Muscle layer of colon (tissue), 2 donors: ENCODE data around the gene TM4SF18.

Source experiments
- H3K27ac ChIP-seq: one replicate; pipeline ENCODE4 v1.7.0; 2013; ENCODE audit warnings: low read depth, mild to moderate bottlenecking, low read length, moderate library complexity
- H3K27me3 ChIP-seq, 2 donors: one replicate each; pipeline ENCODE4 v1.7.0; 2013; ENCODE audit warnings: low read length in 2 of 2, mild to moderate bottlenecking in 2 of 2; ENCODE audit not compliant: insufficient read depth in 2 of 2, control insufficient read depth in 1 of 2
- H3K36me3 ChIP-seq: one replicate; pipeline ENCODE4 v1.7.0; 2013; ENCODE audit warnings: mild to moderate bottlenecking, low read length; ENCODE audit not compliant: insufficient read depth
- H3K4me1 ChIP-seq: one replicate; pipeline ENCODE4 v1.7.0; 2013; ENCODE audit warnings: mild to moderate bottlenecking, low read length; ENCODE audit not compliant: insufficient read depth
- H3K4me3 ChIP-seq, 2 donors: one replicate each; pipeline ENCODE4 v1.7.0; 2013; ENCODE audit warnings: low read length in 2 of 2, low read depth in 1 of 2, mild to moderate bottlenecking in 1 of 2, moderate library complexity in 1 of 2
- H3K9ac ChIP-seq: one replicate; pipeline ENCODE4 v1.7.0; 2013; ENCODE audit warnings: low read length
- H3K9me3 ChIP-seq: one replicate; pipeline ENCODE4 v1.7.0; 2013; ENCODE audit warnings: mild to moderate bottlenecking, low read length
- donor health status: abdominal sarcoma.
- donor health status: Adenocarcinoma of cecum.

The TM4SF18 gene

DNA sequence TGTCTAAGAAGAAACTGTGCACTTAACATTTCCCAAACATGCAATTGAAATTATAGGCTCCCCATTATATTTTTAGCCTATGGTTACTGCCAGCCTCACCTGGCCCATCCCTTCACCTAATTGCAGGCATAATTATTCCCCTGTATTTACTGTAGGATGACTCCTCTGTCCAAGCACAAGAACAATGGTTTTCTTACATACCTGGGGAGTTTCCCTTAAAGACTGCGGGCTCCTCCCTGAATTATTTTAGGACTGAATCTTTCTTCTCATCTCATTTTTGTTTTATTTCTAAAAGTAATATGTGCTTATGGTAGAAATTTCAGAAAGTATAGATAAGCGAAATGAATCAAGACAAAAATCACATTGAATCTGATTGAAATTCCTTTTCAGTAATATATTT is 32.6 kb upstream of the TM4SF18 start:
- no peak overlapping the region for H3K27ac ChIP-seq
- H3K9me3 ChIP-seq, result no peaks in the 10 kb centered on the region
- H3K36me3 ChIP-seq, result no peaks in the 10 kb centered on the region
- no peaks in the 10 kb centered on the region for H3K27me3 ChIP-seq
- H3K9ac ChIP-seq, result no peak overlapping the region
- no peak overlapping the region for H3K4me3 ChIP-seq
- peaks cover 11% of the 10 kb centered on the region for H3K4me1 ChIP-seq

DNA sequence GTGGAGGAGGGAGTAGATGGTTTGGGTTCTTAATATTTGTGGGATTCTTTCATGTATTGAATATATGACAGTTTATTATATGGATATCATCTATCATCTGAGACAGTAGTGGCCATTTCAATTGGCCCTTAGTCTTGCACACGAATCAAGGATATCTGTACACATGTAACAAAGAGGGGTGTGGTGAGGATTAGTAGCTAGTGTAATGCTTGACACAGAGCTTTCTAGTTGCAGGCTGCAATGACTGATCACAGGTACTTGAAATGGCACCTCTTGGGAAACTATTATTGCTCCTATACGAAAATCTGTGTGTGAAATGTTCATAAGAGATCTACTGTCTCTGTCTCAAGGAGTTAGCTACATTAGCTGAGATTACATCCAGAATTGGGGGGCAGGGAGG is 31.2 kb upstream of the TM4SF18 start:
- H3K27ac ChIP-seq, result no peak overlapping the region
- no peaks in the 10 kb centered on the region for H3K36me3 ChIP-seq

DNA sequence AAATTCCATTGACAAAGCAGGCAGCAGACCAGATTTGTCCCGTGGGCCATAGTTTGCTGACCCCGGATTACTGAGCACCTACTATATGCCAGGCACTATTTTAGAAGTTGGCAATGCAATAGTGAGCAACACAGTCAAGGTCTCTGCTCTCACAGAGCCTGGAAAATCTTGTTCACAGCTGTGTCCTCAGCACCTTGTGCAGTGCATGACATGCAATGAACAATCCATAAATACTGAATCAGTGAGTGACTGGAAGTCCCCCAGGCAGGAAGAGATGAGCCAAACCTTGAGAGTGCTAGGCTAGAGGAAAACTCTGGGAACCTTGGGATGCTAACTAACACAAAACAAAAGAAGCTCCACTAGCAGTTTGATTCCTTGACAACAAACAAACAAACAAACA is 29.6 kb upstream of the TM4SF18 start:
- Histone ChIP-seq H3K27me3 (no peaks in the 10 kb centered on the region), H3K27ac (no peak overlapping the region), H3K4me3 (no peak overlapping the region), H3K9me3 (no peaks in the 10 kb centered on the region), H3K36me3 (no peaks in the 10 kb centered on the region), H3K9ac (no peak overlapping the region), H3K4me1 (no peaks in the 10 kb centered on the region)

More for the DNA sequence above, 31.2 kb upstream of the TM4SF18 start:
- no peak overlapping the region for H3K9ac ChIP-seq
- no peaks in the 10 kb centered on the region for H3K4me1 ChIP-seq
- H3K9me3 ChIP-seq, result no peaks in the 10 kb centered on the region
- no peaks in the 10 kb centered on the region for H3K27me3 ChIP-seq
- no peak overlapping the region for H3K4me3 ChIP-seq

DNA sequence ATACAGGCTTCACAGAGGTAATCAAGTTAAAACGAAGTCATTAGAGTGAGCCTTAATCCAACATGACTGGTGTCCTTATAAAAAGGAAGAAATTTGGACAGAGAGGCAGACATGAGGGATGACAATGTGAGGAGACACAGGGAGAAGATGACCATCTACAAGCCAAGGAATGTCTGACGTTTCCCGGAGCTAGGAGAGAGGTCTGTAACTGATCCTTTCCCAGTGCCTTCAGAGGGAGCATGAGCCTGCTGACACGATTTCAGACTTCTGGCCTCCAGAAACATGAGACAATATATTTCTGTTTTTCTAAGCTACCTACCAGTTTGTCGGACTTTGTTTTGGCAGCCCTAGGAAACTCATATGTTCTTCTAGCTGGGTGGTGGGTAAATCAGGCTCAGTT is 28.9 kb upstream of the TM4SF18 start:
- no peak overlapping the region for H3K9ac ChIP-seq
- no peak overlapping the region for H3K27ac ChIP-seq
- H3K4me1 ChIP-seq, result no peaks in the 10 kb centered on the region
- H3K27me3 ChIP-seq, result no peaks in the 10 kb centered on the region
- H3K9me3 ChIP-seq, result no peaks in the 10 kb centered on the region
- no peaks in the 10 kb centered on the region for H3K36me3 ChIP-seq
- no peak overlapping the region for H3K4me3 ChIP-seq

DNA sequence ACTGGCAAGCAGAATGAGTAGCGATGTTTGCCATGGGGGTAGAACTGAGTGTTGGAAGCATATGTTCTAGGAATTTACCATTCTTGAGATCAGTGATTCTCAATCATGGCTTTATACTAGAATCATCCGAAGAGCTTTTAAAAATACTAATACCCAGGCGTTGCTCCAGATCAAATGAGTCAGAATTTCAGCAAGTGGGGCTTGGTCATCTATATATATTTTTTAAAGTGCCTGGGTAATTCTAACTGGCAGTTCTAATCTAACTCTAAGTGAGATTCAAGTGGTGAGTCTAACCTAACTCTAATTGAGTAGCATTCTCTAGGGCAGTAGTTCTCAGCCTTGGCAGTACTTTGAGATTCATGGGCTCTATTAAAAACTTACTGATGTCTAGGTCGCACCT is 23.2 kb upstream of the TM4SF18 start:
- Histone ChIP-seq H3K4me3 (no peak overlapping the region), H3K27ac (no peak overlapping the region), H3K36me3 (no peaks in the 10 kb centered on the region), H3K27me3 (no peaks in the 10 kb centered on the region), H3K9ac (no peak overlapping the region), H3K4me1 (no peaks in the 10 kb centered on the region), H3K9me3 (no peaks in the 10 kb centered on the region)

DNA sequence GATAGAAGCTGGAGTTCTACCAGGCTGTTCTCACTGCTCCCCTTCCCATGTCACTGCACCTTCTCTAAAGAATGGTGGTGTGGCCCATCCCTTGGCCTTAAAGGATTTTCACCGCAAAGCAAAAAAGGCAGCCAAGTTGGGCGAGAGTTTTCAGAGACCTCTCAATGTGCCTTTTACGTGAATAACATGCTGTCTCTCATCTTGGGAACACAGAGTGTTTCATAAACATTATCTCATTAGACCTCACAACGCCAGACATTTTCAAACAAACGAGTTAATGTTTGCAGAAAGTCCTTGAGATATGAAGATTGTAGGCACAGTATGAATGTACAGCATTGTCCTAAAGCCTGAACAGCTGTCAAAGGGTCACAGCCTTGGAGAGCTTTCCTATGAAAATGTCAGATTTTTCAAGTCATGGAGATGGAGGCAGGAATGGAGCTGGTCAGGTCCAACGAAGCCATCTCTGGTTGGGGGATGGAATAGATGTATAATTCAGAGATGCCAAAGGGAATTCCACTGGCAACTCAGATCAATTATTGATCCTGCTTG is 22.7 kb upstream of the TM4SF18 start:
- Histone ChIP-seq H3K27me3 (no peaks in the 10 kb centered on the region), H3K9me3 (no peaks in the 10 kb centered on the region), H3K9ac (no peak overlapping the region), H3K4me1 (no peaks in the 10 kb centered on the region), H3K27ac (no peak overlapping the region), H3K36me3 (no peaks in the 10 kb centered on the region), H3K4me3 (no peak overlapping the region)

DNA sequence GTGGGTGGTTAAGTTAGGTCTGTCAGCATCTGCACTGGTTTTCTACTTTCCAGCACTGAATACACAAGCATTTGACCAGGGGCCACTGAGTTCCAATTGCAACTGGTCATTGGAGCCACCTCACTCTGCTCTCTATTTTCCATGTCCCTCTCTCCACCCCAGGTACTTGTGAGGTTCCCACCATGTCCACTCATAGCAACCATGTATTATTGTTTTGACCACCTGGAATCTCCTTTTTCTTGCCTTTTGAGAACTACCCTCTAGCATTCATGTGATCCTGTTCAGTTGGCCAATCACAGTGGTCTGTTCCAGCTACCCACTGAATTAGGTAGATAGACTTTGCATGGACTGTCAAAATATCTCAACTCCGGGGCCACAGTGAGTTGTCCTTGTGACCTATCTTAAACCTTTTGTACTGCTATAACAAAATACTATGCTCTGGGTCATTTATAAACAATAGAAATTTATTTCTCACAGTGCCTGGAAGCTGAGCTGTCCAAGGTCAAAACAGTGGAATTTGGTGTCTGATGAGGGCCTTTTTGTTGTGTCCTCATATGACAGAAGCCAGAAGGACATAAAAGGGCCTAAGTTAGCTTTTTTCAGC is 20.2 kb upstream of the TM4SF18 start:
- Histone ChIP-seq H3K27ac (no peak overlapping the region), H3K9ac (no peak overlapping the region), H3K4me1 (no peaks in the 10 kb centered on the region), H3K9me3 (no peaks in the 10 kb centered on the region), H3K27me3 (no peaks in the 10 kb centered on the region), H3K4me3 (no peak overlapping the region), H3K36me3 (no peaks in the 10 kb centered on the region)

DNA sequence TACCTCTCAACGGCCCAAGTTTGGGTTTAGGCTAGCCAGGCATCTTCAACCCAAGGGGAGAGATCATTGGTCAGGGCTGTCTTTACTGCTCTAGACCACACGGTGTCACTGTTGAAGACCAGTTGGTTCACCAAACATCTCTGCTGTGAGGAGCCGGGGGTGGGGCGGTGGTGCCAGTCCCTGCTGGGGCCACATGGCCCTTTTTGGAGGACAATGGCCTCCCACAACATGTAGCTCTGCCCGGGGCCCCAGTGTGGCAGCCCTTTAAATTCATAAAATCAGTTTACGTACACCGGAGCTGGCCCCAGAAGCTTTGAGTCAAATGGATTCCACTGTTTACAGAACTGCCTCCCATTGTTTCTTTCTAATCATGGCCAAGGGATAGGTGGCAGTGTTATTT is 19.1 kb upstream of the TM4SF18 start:
- Histone ChIP-seq H3K9ac (no peak overlapping the region), H3K27ac (no peak overlapping the region), H3K4me1 (no peaks in the 10 kb centered on the region), H3K36me3 (no peaks in the 10 kb centered on the region), H3K4me3 (no peak overlapping the region), H3K27me3 (no peaks in the 10 kb centered on the region), H3K9me3 (no peaks in the 10 kb centered on the region)

DNA sequence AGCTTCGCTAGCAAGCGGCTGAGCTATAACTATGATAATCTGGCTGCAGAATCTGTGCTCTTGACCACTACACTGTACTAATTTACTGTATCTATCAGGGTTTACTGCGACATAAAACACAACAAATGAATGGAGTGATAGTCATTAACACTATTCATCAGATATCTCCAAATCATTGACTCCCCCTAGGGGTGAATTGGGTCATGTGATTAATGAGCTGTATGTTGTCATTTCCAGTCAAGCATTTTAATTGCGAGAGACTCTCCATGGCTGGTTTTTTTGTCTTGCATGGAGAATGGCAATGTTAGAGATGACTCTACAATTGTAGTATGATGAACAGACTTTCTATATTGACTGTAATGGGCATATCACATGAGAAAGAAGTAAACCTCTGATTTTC is 10.5 kb upstream of the TM4SF18 start:
- Histone ChIP-seq H3K27ac (no peak overlapping the region), H3K9ac (no peak overlapping the region), H3K27me3 (no peaks in the 10 kb centered on the region), H3K9me3 (no peaks in the 10 kb centered on the region), H3K36me3 (no peaks in the 10 kb centered on the region), H3K4me1 (peaks cover 6% of the 10 kb centered on the region), H3K4me3 (no peak overlapping the region)

DNA sequence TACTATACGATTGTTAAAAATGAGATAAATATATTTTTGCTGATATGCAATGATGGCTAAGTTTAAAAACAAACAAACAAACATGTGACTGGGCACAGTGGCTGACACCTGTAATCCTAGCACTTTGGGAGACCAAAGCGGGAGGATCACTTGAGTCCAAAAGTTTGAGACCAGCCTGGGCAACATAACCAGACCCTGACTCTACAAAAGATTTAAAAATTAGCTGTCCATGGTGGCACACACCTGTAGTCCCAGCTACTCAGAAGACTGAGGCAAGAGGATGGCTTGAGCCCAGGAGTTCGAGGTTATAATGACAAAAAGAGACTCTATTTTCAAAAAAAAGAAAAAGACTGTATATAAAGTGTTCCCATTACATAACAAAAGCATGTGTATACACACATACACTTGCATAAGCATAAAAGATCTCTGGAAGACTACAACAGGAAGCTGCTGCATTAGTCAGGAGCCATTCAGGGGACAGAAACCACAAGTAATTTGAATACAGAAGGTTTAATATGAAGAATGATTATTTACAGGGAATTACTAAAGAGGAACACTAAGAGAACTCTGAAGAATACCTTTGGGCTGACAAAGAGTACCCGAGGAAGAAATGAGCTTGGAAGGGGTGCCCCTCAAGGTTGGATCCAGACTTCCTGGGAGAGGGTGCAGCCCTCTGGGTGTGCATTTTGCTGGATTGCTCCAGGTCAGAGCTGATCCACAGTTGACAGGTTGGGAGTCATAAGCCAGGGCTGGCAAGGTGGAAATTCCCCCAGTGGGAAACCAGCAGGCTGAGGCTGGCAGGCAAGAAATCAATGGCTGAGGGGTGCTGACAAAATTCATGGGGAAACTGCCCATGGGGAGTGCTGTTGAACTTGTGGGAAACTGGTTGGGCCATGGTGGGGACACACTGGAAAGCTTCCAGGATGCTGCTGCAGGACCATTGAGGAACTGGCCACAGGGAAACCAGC is 9.3 kb upstream of the TM4SF18 start:
- H3K9me3 ChIP-seq, result no peaks in the 10 kb centered on the region
- no peaks in the 10 kb centered on the region for H3K27me3 ChIP-seq
- no peak overlapping the region for H3K27ac ChIP-seq
- no peak overlapping the region for H3K4me3 ChIP-seq
- no peaks in the 10 kb centered on the region for H3K36me3 ChIP-seq
- peaks cover 6% of the 10 kb centered on the region for H3K4me1 ChIP-seq
- H3K9ac ChIP-seq, result no peak overlapping the region

DNA sequence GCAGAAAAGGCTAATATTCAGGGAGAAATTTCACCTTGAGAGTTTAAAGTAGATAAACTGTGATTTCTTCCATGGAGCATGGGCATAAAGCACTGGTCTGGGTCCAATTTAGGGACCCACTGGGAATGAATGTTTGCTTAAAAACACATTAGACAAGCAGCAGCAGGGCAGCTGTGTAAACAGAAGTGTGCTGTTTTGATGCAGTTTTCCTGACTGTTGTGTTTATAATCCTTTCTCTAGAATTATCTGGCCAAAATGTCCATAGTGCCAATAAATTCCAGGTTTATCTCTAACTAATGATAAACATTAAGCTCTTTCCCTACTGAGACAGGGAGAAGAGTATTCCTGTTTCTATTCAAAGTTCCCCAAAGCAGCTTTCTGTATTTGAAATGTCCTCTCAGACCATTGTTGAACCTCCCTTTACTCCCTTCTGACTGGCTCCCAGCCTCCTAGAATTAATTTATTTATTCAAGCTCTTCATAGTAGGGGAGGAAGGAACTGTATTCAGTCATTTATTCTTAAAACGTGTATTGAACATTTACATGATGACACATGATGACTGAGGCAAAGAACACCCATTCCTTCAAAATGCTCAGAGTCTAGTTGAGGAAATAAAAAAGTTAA is 7.0 kb upstream of the TM4SF18 start:
- Histone ChIP-seq H3K27me3 (no peaks in the 10 kb centered on the region), H3K9me3 (no peaks in the 10 kb centered on the region), H3K9ac (no peak overlapping the region), H3K4me3 (no peak overlapping the region), H3K4me1 (peaks cover 6% of the 10 kb centered on the region), H3K36me3 (no peaks in the 10 kb centered on the region), H3K27ac (no peak overlapping the region)
